MM.1S (cell line): ENCODE data around the gene ATP13A2.

Experiments
- EZH2phosphoT487 ChIP-seq: fragments of 300-600 bp; sonication (generic); IDR thresholded peaks from 2 replicates; pipeline ENCODE4 v1.6.1; 2018; ENCODE audit warnings: antibody characterized with exemption, low read length
- TF ChIP-seq, protein P1 (sequence below): fragments of 300-600 bp; sonication (generic); IDR thresholded peaks from 2 replicates; pipeline ENCODE4 v1.5.1; 2016; ENCODE audit warnings: antibody characterized with exemption, low read length, mixed read lengths

DNA sequence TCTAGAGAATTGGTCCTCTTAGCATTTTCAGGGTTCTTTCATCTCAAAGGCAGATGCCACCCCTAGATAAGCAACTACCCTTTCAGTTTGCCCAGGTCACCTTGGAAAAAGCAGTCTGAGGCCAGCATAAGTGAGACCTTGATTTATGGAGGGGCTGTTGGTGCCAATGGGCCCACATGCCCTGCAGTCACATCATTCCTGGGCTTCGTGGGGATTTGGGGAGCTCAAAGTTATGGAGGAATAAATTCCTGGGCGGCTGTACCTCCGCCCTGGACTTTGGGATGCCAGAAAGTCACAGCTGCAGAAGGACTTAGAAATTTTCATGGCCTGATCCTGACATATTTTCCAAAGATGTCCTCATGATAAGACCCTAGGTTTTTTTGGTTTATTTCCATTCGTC lies 44.8 kb upstream of the ATP13A2 start:
- TF ChIP-seq, protein P1, sequence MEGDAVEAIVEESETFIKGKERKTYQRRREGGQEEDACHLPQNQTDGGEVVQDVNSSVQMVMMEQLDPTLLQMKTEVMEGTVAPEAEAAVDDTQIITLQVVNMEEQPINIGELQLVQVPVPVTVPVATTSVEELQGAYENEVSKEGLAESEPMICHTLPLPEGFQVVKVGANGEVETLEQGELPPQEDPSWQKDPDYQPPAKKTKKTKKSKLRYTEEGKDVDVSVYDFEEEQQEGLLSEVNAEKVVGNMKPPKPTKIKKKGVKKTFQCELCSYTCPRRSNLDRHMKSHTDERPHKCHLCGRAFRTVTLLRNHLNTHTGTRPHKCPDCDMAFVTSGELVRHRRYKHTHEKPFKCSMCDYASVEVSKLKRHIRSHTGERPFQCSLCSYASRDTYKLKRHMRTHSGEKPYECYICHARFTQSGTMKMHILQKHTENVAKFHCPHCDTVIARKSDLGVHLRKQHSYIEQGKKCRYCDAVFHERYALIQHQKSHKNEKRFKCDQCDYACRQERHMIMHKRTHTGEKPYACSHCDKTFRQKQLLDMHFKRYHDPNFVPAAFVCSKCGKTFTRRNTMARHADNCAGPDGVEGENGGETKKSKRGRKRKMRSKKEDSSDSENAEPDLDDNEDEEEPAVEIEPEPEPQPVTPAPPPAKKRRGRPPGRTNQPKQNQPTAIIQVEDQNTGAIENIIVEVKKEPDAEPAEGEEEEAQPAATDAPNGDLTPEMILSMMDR = no peak
- no peak for TF ChIP-seq EZH2phosphoT487
